ENCODE results near the gene KCTD1. TPM values are rescaled to one million over a fixed set of nuclear protein-coding genes. Genes with fewer than 3 reads are reported as not detected.

The KCTD1 gene
- total RNA-seq, 2 donors from 2014 or later: 12.2 to 36.3 TPM

DNA sequence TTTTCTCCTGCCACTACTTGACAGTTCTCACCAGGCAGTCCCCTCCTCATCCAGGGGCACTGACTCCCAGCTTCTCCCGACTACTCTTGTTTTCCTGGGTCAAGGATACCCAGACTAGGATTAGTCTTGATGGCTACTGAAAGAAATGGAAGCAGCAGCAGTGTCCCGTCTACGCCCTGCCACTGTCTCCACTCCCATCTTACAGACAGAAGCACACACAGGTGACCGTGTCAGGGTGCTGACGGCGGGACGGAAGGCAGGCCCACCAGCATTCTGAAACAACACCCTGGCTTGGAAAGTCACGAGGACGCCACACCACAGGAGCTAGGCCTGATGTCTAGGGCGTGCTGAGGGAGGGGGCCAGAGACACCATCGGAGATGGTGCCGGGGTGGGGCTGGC is 82.9 kb downstream of the KCTD1 start:
- Histone ChIP-seq H3K27ac (no peak overlapping the region), H3K4me1 (peaks cover 12% of the 10 kb centered on the region), H3K27me3 (no peaks in the 10 kb centered on the region), H3K36me3 (replicated peaks in 1 of 2; ENCODE audit: insufficient read depth in 1 of 2, low read depth in 2 of 2) (no peaks in the 10 kb centered on the region), H3K4me3 (no peak overlapping the region), H3K9me3 (no peaks in the 10 kb centered on the region)
- DNase-seq (no peak), ATAC-seq (no peak)
- 95 to 96% methylated on average over 12 of the region's 12 CpGs for WGBS, 2 donors
- intact Hi-C loops (cut with DNase I): no loop called here
- no peak for TF ChIP-seq POLR2A (IDR thresholded peaks at IDR 0.05)
- TF ChIP-seq, protein P1, sequence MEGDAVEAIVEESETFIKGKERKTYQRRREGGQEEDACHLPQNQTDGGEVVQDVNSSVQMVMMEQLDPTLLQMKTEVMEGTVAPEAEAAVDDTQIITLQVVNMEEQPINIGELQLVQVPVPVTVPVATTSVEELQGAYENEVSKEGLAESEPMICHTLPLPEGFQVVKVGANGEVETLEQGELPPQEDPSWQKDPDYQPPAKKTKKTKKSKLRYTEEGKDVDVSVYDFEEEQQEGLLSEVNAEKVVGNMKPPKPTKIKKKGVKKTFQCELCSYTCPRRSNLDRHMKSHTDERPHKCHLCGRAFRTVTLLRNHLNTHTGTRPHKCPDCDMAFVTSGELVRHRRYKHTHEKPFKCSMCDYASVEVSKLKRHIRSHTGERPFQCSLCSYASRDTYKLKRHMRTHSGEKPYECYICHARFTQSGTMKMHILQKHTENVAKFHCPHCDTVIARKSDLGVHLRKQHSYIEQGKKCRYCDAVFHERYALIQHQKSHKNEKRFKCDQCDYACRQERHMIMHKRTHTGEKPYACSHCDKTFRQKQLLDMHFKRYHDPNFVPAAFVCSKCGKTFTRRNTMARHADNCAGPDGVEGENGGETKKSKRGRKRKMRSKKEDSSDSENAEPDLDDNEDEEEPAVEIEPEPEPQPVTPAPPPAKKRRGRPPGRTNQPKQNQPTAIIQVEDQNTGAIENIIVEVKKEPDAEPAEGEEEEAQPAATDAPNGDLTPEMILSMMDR (IDR thresholded peaks at IDR 0.05): no peak

DNA sequence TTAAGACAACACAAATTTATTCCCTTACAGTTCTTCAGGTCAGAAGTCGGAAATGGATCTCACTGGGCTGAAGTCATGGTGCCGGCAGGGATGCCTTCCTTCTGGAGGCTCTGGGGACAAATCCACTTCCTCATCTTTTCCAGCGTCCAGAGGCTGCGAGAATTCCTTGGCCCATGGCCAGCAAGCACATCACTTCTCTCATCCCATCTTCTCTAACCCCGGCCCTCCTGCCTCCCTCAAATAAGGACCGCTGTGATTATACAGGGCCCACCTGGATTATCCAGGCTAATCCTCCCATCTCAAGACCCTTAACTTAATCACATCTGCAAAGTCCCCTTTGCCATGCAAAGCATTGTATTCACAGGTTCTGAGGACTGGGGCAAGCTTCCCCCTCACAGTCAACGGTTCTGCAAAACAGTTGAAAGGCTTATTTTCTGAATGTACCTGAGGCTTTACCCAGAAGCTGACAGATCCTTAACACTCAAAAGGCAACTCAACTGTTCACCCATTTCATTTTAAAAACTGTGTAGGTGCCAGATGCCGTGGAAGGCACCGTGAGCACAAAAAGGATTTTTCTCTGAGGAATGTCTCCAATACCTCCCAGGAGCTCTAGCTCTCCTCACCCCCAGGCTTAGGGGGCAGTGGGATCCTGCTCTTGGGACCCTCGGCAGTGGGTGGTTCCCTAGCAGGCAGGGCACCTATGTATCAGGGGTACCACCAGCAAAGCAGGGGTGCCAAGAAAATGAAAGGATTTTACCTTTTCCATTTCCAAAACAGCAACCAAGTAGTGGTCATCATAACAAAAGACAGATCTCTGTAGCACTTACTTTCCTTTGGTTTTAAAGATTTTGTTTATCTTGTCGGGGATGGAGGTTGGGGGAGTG is 84.0 kb downstream of the KCTD1 start:
- ATAC-seq (no peak), DNase-seq (no peak)
- no peaks in the 10 kb centered on the region for H3K9me3 ChIP-seq
- H3K27ac ChIP-seq: no peak overlapping the region
- H3K36me3 ChIP-seq (replicated peaks in 1 of 2; ENCODE audit: insufficient read depth in 1 of 2, low read depth in 2 of 2): no peaks in the 10 kb centered on the region
- intact Hi-C loops (cut with DNase I): no loop called here
- WGBS, 2 donors: 90 to 93% methylated on average over 11 of the region's 11 CpGs
- no peaks in the 10 kb centered on the region for H3K27me3 ChIP-seq
- peaks cover 16% of the 10 kb centered on the region for H3K4me1 ChIP-seq
- TF ChIP-seq POLR2A (IDR thresholded peaks at IDR 0.05): no peak
- TF ChIP-seq, protein P1 (IDR thresholded peaks at IDR 0.05): no peak
- H3K4me3 ChIP-seq: no peak overlapping the region

DNA sequence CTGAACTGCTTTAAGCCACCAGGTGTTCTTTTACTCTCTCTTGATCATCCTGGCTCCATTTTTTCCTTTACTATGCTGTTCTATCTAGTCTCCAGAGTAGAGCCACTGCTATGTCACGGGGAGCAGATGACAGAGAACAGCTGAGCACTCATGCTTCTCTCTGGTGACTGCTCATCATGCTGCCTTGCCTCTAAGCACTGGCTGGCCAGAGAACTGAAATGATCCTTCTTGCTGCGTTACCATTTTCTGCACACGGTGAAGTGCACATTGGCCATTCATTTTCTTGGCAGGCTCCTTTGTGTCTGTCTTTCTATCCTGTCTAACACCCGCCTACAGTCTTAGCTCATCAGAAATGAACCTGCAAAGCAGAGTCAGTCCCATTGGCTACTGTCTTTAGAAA is 86.0 kb downstream of the KCTD1 start:
- ATAC-seq (no peak), DNase-seq (no peak)
- Histone ChIP-seq H3K9me3 (no peaks in the 10 kb centered on the region), H3K27me3 (no peaks in the 10 kb centered on the region), H3K27ac (no peak overlapping the region), H3K4me3 (no peak overlapping the region), H3K4me1 (peaks cover 16% of the 10 kb centered on the region), H3K36me3 (replicated peaks in 1 of 2; ENCODE audit: insufficient read depth in 1 of 2, low read depth in 2 of 2) (no peaks in the 10 kb centered on the region)
- intact Hi-C loops (cut with DNase I): no loop called here
- TF ChIP-seq, protein P1 (IDR thresholded peaks at IDR 0.05): no peak
- TF ChIP-seq POLR2A (IDR thresholded peaks at IDR 0.05): no peak
- WGBS, 2 donors: 89 to 96% methylated on average over 4 of the region's 4 CpGs

DNA sequence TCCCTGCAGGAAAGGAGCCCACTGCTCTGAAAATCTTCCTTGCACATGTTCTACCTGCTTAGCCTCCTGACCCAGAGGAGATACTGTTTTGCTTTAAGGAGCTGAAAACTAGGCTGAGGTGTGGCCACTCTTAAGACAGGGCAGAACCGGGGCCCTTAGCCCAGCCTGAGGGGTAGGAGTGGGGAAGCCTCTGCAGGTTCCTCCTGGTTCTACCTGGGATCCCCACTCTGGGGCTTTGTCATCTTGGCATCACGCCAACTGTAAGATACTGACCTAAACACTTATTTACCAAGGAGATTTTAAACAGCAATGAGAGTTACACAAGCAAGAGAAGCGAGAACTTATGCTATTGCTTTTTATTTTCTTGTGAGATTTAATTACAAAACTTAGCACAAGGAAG is 86.9 kb downstream of the KCTD1 start:
- Histone ChIP-seq H3K4me1 (peaks cover 16% of the 10 kb centered on the region), H3K36me3 (replicated peaks in 1 of 2; ENCODE audit: insufficient read depth in 1 of 2, low read depth in 2 of 2) (no peaks in the 10 kb centered on the region), H3K4me3 (no peak overlapping the region), H3K27ac (no peak overlapping the region), H3K9me3 (no peaks in the 10 kb centered on the region), H3K27me3 (no peaks in the 10 kb centered on the region)
- DNase-seq (no peak), ATAC-seq (no peak)
- 57 to 67% methylated on average over 3 of the region's 3 CpGs for WGBS, 2 donors
- no peak for TF ChIP-seq POLR2A (IDR thresholded peaks at IDR 0.05)
- intact Hi-C loops (cut with DNase I): no loop called here

DNA sequence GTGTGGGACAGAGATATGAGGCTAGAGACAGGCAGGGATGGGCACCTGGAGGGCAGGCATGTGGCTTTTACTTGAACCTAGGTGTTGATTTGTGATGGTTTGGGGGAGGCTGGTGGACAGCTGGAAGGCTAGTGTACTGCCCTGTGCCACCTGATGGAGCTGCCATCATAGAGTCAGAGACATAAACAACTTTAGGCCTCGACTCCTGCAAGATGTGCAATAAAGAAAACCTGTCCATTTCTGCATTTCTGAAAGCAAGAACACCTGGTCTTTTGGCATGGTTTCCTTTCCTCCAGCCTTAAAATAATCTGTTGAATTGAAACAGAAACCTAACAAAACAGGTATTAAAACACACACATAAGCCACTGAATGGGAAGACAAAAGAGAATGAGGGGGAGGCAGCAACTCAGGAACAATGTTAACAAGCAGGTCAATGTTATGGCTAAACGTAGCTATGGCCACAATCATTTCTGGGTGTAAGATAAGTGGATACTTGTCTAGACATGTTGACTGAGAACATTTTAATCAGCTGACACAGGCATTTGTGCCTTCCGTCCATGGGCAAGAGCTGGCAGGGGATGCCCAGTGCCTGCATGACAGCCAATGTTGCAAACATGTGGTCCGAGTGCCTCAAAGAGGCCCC is 87.8 kb downstream of the KCTD1 start:
- Histone ChIP-seq H3K36me3 (replicated peaks in 1 of 2; ENCODE audit: insufficient read depth in 1 of 2, low read depth in 2 of 2) (no peaks in the 10 kb centered on the region), H3K27ac (peak overlapping the region in 2 of 4 donors; percentile 1 to 37), H3K27me3 (no peaks in the 10 kb centered on the region), H3K4me3 (no peak overlapping the region), H3K4me1 (peaks cover 16% of the 10 kb centered on the region), H3K9me3 (no peaks in the 10 kb centered on the region)
- DNase-seq (peak in 3 of 4 donors; percentile 18 to 36 (median 35)), ATAC-seq (peak; percentile 90)
- intact Hi-C loops (cut with DNase I): no loop called here
- TF ChIP-seq, protein P1 (IDR thresholded peaks at IDR 0.05): no peak
- no peak for TF ChIP-seq POLR2A (IDR thresholded peaks at IDR 0.05)
- WGBS, 2 donors: 27 to 43% methylated on average over 4 of the region's 4 CpGs

All from body of pancreas (tissue), 4 donors.